ENCODE results near the gene SOX4.

DNA sequence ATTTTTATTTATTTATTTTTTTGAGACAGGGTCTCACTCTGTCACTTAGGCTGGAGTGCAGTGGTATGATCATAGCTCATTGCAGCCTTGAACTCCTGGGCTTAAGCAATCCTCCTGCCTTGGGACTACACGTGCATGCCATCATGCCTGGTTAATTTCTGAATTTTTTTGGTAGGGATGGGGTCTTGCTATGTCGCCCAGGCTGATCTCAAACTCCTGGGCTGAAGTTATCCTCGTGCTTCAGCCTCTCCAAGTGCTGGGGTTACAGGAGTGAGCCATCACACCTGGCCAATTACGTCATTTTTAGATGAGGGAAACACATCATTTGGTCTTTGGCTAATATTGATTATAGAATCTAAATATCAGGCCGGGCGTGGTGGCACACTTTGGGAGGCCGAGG is 32.1 kb downstream of the SOX4 start:
- TF ChIP-seq, protein P1, sequence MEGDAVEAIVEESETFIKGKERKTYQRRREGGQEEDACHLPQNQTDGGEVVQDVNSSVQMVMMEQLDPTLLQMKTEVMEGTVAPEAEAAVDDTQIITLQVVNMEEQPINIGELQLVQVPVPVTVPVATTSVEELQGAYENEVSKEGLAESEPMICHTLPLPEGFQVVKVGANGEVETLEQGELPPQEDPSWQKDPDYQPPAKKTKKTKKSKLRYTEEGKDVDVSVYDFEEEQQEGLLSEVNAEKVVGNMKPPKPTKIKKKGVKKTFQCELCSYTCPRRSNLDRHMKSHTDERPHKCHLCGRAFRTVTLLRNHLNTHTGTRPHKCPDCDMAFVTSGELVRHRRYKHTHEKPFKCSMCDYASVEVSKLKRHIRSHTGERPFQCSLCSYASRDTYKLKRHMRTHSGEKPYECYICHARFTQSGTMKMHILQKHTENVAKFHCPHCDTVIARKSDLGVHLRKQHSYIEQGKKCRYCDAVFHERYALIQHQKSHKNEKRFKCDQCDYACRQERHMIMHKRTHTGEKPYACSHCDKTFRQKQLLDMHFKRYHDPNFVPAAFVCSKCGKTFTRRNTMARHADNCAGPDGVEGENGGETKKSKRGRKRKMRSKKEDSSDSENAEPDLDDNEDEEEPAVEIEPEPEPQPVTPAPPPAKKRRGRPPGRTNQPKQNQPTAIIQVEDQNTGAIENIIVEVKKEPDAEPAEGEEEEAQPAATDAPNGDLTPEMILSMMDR (conservative IDR thresholded peaks at IDR 0.05 in 1 of 2, IDR thresholded peaks at IDR 0.05 in 1 of 2; ENCODE audit: low read depth in 1 of 2, low read length in 2 of 2): no peak
- no peak for TF ChIP-seq EZH2 (IDR thresholded peaks at IDR 0.05; ENCODE audit: low read length, missing control alignments)

Measured in fibroblast of lung (primary cell).